Measurements from ENCODE around the gene KRT84. TPM values are rescaled to one million over a fixed set of nuclear protein-coding genes. Genes with fewer than 3 reads are reported as not detected.
"Not testable (repeated sequence)": the region's sequence is repeated elsewhere in the genome, so short reads cannot be mapped to it uniquely, and the experiment has no call there.

KRT84 gene
- total and polyA plus RNA-seq, 2 of the 4 experiments (the other 2 are of a cell fraction) = not detected

GRCh38 chr12:52346593-52346992 is 38.9 kb downstream of the KRT84 start:
- Histone ChIP-seq H2AFZ (replicated peaks; ENCODE audit: low read length, poor library complexity) (no peak overlapping the region), H3K18ac (ENCODE audit: low read depth, low read length) (no peak overlapping the region), H3K4ac (ENCODE audit: low read depth, low read length) (no peak overlapping the region), H3K79me1 (ENCODE audit: low read depth in 1 of 2, low read length in 2 of 2) (no peaks in the 10 kb centered on the region), H3K9me1 (ENCODE audit: insufficient read depth, low read length) (no peaks in the 10 kb centered on the region), H2BK120ac (ENCODE audit: low read depth, low read length) (no peak overlapping the region), H2AK5ac (ENCODE audit: low read depth, low read length) (no peak overlapping the region), H3K4me2 (ENCODE audit: low read depth, low read length) (no peak overlapping the region), H4K8ac (ENCODE audit: low read depth in 2 of 2, low read length in 2 of 2) (no peak overlapping the region), H3K36me3 (ENCODE audit: control insufficient read depth, insufficient read depth, low read length) (no peaks in the 10 kb centered on the region), H3K14ac (replicated peaks; ENCODE audit: low read depth, low read length) (no peak overlapping the region), H3K23ac (ENCODE audit: low read depth, low read length) (no peak overlapping the region), H2BK5ac (ENCODE audit: low read depth, low read length, poor library complexity, severe bottlenecking) (no peak overlapping the region), H3K27ac (ENCODE audit: insufficient read depth, low read length) (no peak overlapping the region), H2AK9ac (replicated peaks; ENCODE audit: low read depth, low read length, poor library complexity) (no peak overlapping the region), H3K9ac (ENCODE audit: low read depth, low read length) (no peak overlapping the region), H4K5ac (ENCODE audit: low read depth, low read length) (no peak overlapping the region), H3K9me3 (ENCODE audit: control insufficient read depth, insufficient read depth, low read length) (peaks cover 6% of the 10 kb centered on the region), H3K27me3 (ENCODE audit: control insufficient read depth, insufficient read depth, low read length) (peaks cover 61% of the 10 kb centered on the region), H3K56ac (ENCODE audit: extremely low read depth, insufficient read depth, low read length) (no peak overlapping the region), H2BK15ac (ENCODE audit: low read depth, low read length) (no peak overlapping the region), H2BK20ac (ENCODE audit: low read depth, low read length) (no peak overlapping the region), H3K4me1 (ENCODE audit: control insufficient read depth, insufficient read depth, low read length) (no peaks in the 10 kb centered on the region), H3K4me3 (ENCODE audit: insufficient read depth, low read depth, low read length) (no peak overlapping the region), H4K20me1 (ENCODE audit: insufficient read depth, low read length) (no peaks in the 10 kb centered on the region), H4K91ac (ENCODE audit: insufficient read depth, low read depth, low read length) (no peak overlapping the region)
- intact Hi-C loops (cut with micrococcal nuclease) (no loop called here), in situ Hi-C loops (cut with MboI; ENCODE audit: low sequenced_read_pairs) (no loop called here), dilution Hi-C loops (cut with HindIII; ENCODE audit: low sequenced_read_pairs, unreplicated experiment) (no loop called here)
- ChIA-PET POLR2A (ENCODE audit: unreplicated experiment) (no interaction called here), CTCF (no interaction called here)
- no CpG with 5 or more reads among the region's 4 CpGs for WGBS, 2 experiments (ENCODE audit: extremely low coverage in 2 of 2, insufficient read length in 1 of 2)
- no peak for TF ChIP-seq USF2 (IDR thresholded peaks at IDR 0.05; ENCODE audit: low read depth, low read length)
- TF ChIP-seq CHD1 (IDR thresholded peaks at IDR 0.05; ENCODE audit: low read depth, low read length) = no peak
- no peak for TF ChIP-seq RFX5 (IDR thresholded peaks at IDR 0.05; ENCODE audit: low read depth, low read length)
- no peak for TF ChIP-seq FOS (IDR thresholded peaks at IDR 0.05; ENCODE audit: low read depth, low read length)
- TF ChIP-seq SMC3 (IDR thresholded peaks at IDR 0.05; ENCODE audit: low read depth, low read length) = no peak
- ATAC-seq (ENCODE audit: low read depth) = no peak
- no peak for DNase-seq
- BruUV-seq (replicated peaks) = no TSS peak

- H3K4me3 ChIP-seq (ENCODE audit: insufficient read depth, low read depth, low read length); H2BK120ac ChIP-seq (ENCODE audit: low read depth, low read length); H2BK5ac ChIP-seq (ENCODE audit: low read depth, low read length, poor library complexity, severe bottlenecking); H2AK9ac ChIP-seq (replicated peaks; ENCODE audit: low read depth, low read length, poor library complexity); ATAC-seq (ENCODE audit: low read depth); H2BK20ac ChIP-seq (ENCODE audit: low read depth, low read length); H4K8ac ChIP-seq (ENCODE audit: low read depth in 2 of 2, low read length in 2 of 2); H3K14ac ChIP-seq (replicated peaks; ENCODE audit: low read depth, low read length); H3K9me3 ChIP-seq (ENCODE audit: control insufficient read depth, insufficient read depth, low read length); H3K18ac ChIP-seq (ENCODE audit: low read depth, low read length); intact Hi-C loops (cut with micrococcal nuclease); dilution Hi-C loops (cut with HindIII; ENCODE audit: low sequenced_read_pairs, unreplicated experiment); DNase-seq; H2AK5ac ChIP-seq (ENCODE audit: low read depth, low read length); H4K20me1 ChIP-seq (ENCODE audit: insufficient read depth, low read length); H3K4me1 ChIP-seq (ENCODE audit: control insufficient read depth, insufficient read depth, low read length); H4K5ac ChIP-seq (ENCODE audit: low read depth, low read length); H3K4me2 ChIP-seq (ENCODE audit: low read depth, low read length); H3K9me1 ChIP-seq (ENCODE audit: insufficient read depth, low read length); H3K4ac ChIP-seq (ENCODE audit: low read depth, low read length); H3K9ac ChIP-seq (ENCODE audit: low read depth, low read length); H2AFZ ChIP-seq (replicated peaks; ENCODE audit: low read length, poor library complexity); H3K23ac ChIP-seq (ENCODE audit: low read depth, low read length); H3K79me1 ChIP-seq (ENCODE audit: low read depth in 1 of 2, low read length in 2 of 2); POLR2A ChIA-PET (ENCODE audit: unreplicated experiment); H3K56ac ChIP-seq (ENCODE audit: extremely low read depth, insufficient read depth, low read length); H4K91ac ChIP-seq (ENCODE audit: insufficient read depth, low read depth, low read length); BruUV-seq (replicated peaks); H3K36me3 ChIP-seq (ENCODE audit: control insufficient read depth, insufficient read depth, low read length); H2BK15ac ChIP-seq (ENCODE audit: low read depth, low read length); in situ Hi-C loops (cut with MboI; ENCODE audit: low sequenced_read_pairs); H3K27ac ChIP-seq (ENCODE audit: insufficient read depth, low read length): not testable (repeated sequence)
- CTCF ChIA-PET = interaction anchor here (1.2 to 1.3 kb wide), 2 partner anchors 13 to 64 kb away, joined by 3 read pairs; no protein-coding TSS in a partner anchor
- WGBS, 2 experiments (ENCODE audit: extremely low coverage in 2 of 2, insufficient read length in 1 of 2) = no CpG with 5 or more reads among the region's 8 CpGs
- H3K27me3 ChIP-seq (ENCODE audit: control insufficient read depth, insufficient read depth, low read length) = peaks cover 62% of the 10 kb centered on the region
Observed at GRCh38 chr12:52345041-52345440, 40.4 kb downstream of the KRT84 start.
